K562 (cell line): Measurements from ENCODE around the gene MARK3. TPM values are rescaled to one million over a fixed set of nuclear protein-coding genes. Genes with fewer than 3 reads are reported as not detected.

Experiments used
- ATAC-seq: fragments of 200-7000 bp; cut with Tn5 transposase; 3 replicates; pipeline ENCODE4 v1.9.1; 2020; ENCODE audit warnings: moderate library complexity
- BruUV-seq: library from RNA; stranded (reverse); fragments of 400-500 nt; replicated peaks from 2 replicates; lab custom pipeline; 2021; lab: Mats Ljungman, UMichigan
- CTCF ChIA-PET: fragments of 300-600 bp; formaldehyde crosslinking; extraction: SDS; loops from one replicate; lab custom pipeline; 2021; ENCODE audit warnings: low intra/inter-chr PET ratio; lab: Yijun Ruan, JAX
- POLR2A ChIA-PET: fragments of 300-600, 350-650 bp; sonication (Branson Sonifier 250); formaldehyde crosslinking; extraction: SDS; loops from one replicate; lab custom pipeline; 2021; ENCODE audit warnings: antibody characterized with exemption, inconsistent platforms; lab: Yijun Ruan, JAX
- DNase-seq, 4 experiments: peaks; one replicate each; pipeline versions ENCODE4 v3.0.0 to v3.0.0-alpha.2; 2011 to 2018; ENCODE audit warnings: low spot score in 3 of 4, mixed read lengths in 3 of 4; ENCODE audit errors: extremely low read depth in 1 of 4
- FAIRE-seq: peaks from 2 replicates; lab custom pipeline; 2011; peaks lifted over from hg19 to GRCh38; lab: Jason Lieb, UNC
- H2AFZ ChIP-seq: 2 replicates; pipeline ENCODE4 v1.6.0; 2011; ENCODE audit warnings: low read depth, low read length, control low read depth, inconsistent platforms
- H3K27ac ChIP-seq: fragments of 200-600 bp; 3 replicates; pipeline ENCODE4 v1.8.0; 2011; ENCODE audit warnings: low read depth, mild to moderate bottlenecking, control low read depth, inconsistent platforms, low read length, moderate library complexity, mixed read lengths; ENCODE audit errors: extremely low read depth
- H3K27me3 ChIP-seq, 2 experiments: fragments of 300-600 bp in 1 of 2; 2 replicates in 1 of 2; 3 replicates in 1 of 2; pipeline versions ENCODE4 v1.6.0 to v1.8.0; 2011; ENCODE audit warnings: inconsistent platforms in 2 of 2, low read length in 2 of 2, mild to moderate bottlenecking in 1 of 2, mixed read lengths in 1 of 2, moderate library complexity in 1 of 2; ENCODE audit not compliant: control insufficient read depth in 2 of 2, insufficient read depth in 2 of 2
- H3K36me3 ChIP-seq: fragments of 300-600 bp; 3 replicates; pipeline ENCODE4 v1.8.0; 2011; ENCODE audit warnings: mild to moderate bottlenecking, low read length, inconsistent platforms; ENCODE audit not compliant: control insufficient read depth, insufficient read depth
- H3K4me1 ChIP-seq, 2 experiments: fragments of 200-600 bp in 1 of 2; replicated peaks in 1 of 2; 2 replicates in 1 of 2; 3 replicates in 1 of 2; pipeline versions ENCODE4 v1.5.1 to v1.8.0; 2011; ENCODE audit warnings: inconsistent platforms in 2 of 2, low read length in 2 of 2, mild to moderate bottlenecking in 1 of 2, mixed read lengths in 1 of 2, moderate library complexity in 1 of 2; ENCODE audit not compliant: control insufficient read depth in 2 of 2, insufficient read depth in 2 of 2
- H3K4me2 ChIP-seq: 2 replicates; pipeline ENCODE4 v1.6.1; 2011; ENCODE audit warnings: low read length, control low read depth, inconsistent platforms, mixed read lengths; ENCODE audit not compliant: insufficient read depth
- H3K4me3 ChIP-seq: fragments of 200-600 bp; sonication (generic), shearing (Covaris generic); 2 replicates; pipeline ENCODE4 v1.5.1; 2016; ENCODE audit warnings: control low read depth, inconsistent platforms
- H3K79me2 ChIP-seq: fragments of 200-600 bp; 3 replicates; pipeline ENCODE4 v1.8.0; 2011; ENCODE audit warnings: low read length, inconsistent platforms; ENCODE audit not compliant: control insufficient read depth, insufficient read depth
- H3K9ac ChIP-seq, 2 experiments: 2 replicates each; pipeline versions ENCODE4 v1.6.0 to v1.6.1; 2011; ENCODE audit warnings: low read depth in 2 of 2, low read length in 2 of 2, control low read depth in 1 of 2, inconsistent platforms in 1 of 2, mild to moderate bottlenecking in 1 of 2, mixed read lengths in 1 of 2; ENCODE audit not compliant: insufficient read depth in 1 of 2
- H3K9me1 ChIP-seq: one replicate; pipeline ENCODE4 v1.6.0; 2011; ENCODE audit warnings: inconsistent platforms, mild to moderate bottlenecking, low read length, moderate library complexity; ENCODE audit not compliant: control insufficient read depth, insufficient read depth
- H3K9me3 ChIP-seq: replicated peaks from 2 replicates; pipeline ENCODE4 v1.5.1; 2011; ENCODE audit warnings: low read depth, low read length, inconsistent platforms; ENCODE audit not compliant: control insufficient read depth, insufficient read depth
- H4K20me1 ChIP-seq: replicated peaks from 2 replicates; pipeline ENCODE4 v1.6.1; 2011; ENCODE audit warnings: low read length, inconsistent platforms, mixed read lengths; ENCODE audit not compliant: control insufficient read depth, insufficient read depth
- CREBBP ChIP-seq: IDR thresholded peaks from one replicate; pipeline ENCODE4 v1.6.1; 2012; ENCODE audit warnings: low read depth, mild to moderate bottlenecking, control low read depth, inconsistent platforms, low read length
- EHMT2 ChIP-seq: fragments of 450-650 bp; IDR thresholded peaks from 2 replicates; pipeline ENCODE4 v1.6.1; 2018; ENCODE audit warnings: antibody characterized with exemption
- ETV5 ChIP-seq: sonication (generic); formaldehyde crosslinking; IDR thresholded peaks from 2 replicates; pipeline ENCODE4 v1.4.0; 2020; ENCODE audit warnings: low read depth, mild to moderate bottlenecking, missing genetic modification reagents
- MEF2A ChIP-seq: IDR thresholded peaks from 2 replicates; pipeline ENCODE4 v1.6.1; 2011; ENCODE audit warnings: low read depth, mild to moderate bottlenecking, low read length, moderate library complexity; ENCODE audit not compliant: control insufficient read depth
- MEF2D ChIP-seq: conservative IDR thresholded peaks from 2 replicates; pipeline ENCODE4 v1.6.1; 2016; ENCODE audit warnings: low read depth, missing genetic modification characterization, missing compliant biosample characterization
- NONO ChIP-seq, 2 experiments: fragments of 200-400 bp in 1 of 2; fragments of 450-650 bp in 1 of 2; formaldehyde crosslinking in 1 of 2; IDR thresholded peaks; 2 replicates each; pipeline ENCODE4 v1.6.1; 2017; ENCODE audit warnings: low read depth in 2 of 2, mild to moderate bottlenecking in 2 of 2, moderate library complexity in 2 of 2, low read length in 1 of 2
- RAD21 ChIP-seq, 2 experiments: fragments of 250-450 bp in 1 of 2; fragments of 450-650 bp in 1 of 2; sonication (Bioruptor Pico) in 1 of 2; formaldehyde crosslinking in 1 of 2; IDR thresholded peaks in 1 of 2; conservative IDR thresholded peaks in 1 of 2; 2 replicates each; pipeline versions ENCODE4 v1.4.0 to v1.8.0; 2020 to 2022; ENCODE audit warnings: mild to moderate bottlenecking in 2 of 2, moderate library complexity in 1 of 2
- RBFOX2 ChIP-seq: fragments of 200-400 bp; formaldehyde crosslinking; IDR thresholded peaks from 2 replicates; pipeline ENCODE4 v1.6.1; 2017; ENCODE audit warnings: low read depth, mild to moderate bottlenecking, low read length, moderate library complexity
- TBP ChIP-seq: optimal IDR thresholded peaks from 2 replicates; pipeline ENCODE3; 2011; ENCODE audit warnings: low read depth, low read length, improper control_type of control experiment
- YY1 ChIP-seq, 3 experiments: IDR thresholded peaks; 2 replicates each; pipeline ENCODE4 v1.6.1; 2011; ENCODE audit warnings: low read length in 2 of 3, mild to moderate bottlenecking in 2 of 3, moderate library complexity in 2 of 3, borderline replicate concordance in 1 of 3, control low read depth in 1 of 3, low read depth in 1 of 3; ENCODE audit not compliant: insufficient read depth in 3 of 3, insufficient replicate concordance in 2 of 3, control insufficient read depth in 1 of 3, insufficient read length in 1 of 3; ENCODE audit errors: extremely low read depth in 1 of 3
- ZC3H8 ChIP-seq: fragments of 450-650 bp; IDR thresholded peaks from 2 replicates; pipeline ENCODE4 v1.6.1; 2017
- ZNF311 ChIP-seq: fragments of 250-450 bp; sonication (Bioruptor Pico); IDR thresholded peaks from 2 replicates; pipeline ENCODE4 v1.4.0; 2020; ENCODE audit warnings: mild to moderate bottlenecking, moderate library complexity
- ZSCAN32 ChIP-seq: fragments of 450-650 bp; formaldehyde crosslinking; IDR thresholded peaks from 2 replicates; pipeline ENCODE4 v1.4.0; 2020; ENCODE audit warnings: mild to moderate bottlenecking, moderate library complexity
- WGBS: fragments of 100-300 bp; shearing (Covaris generic); methylation state at CpG from one replicate; pipeline ENCODE4 v1.1.6; 2016; ENCODE audit warnings: low coverage, mixed read lengths; ENCODE audit not compliant: insufficient coverage; ENCODE audit errors: missing lambda C conversion rate; 5-methylcytosine and 5-hydroxymethylcytosine counted together
- in situ Hi-C: fragments of 300-500 bp; cut with MboI; formaldehyde crosslinking; loops from 4 replicates; pipeline ENCODE4 v1.15.0; 2018; ENCODE audit warnings: inconsistent platforms, mixed read lengths
- intact Hi-C: fragments of 100-400 bp; cut with micrococcal nuclease; formaldehyde crosslinking; loops from 2 replicates; pipeline ENCODE4 v1.14.2; 2022
- polyA plus RNA-seq, 8 experiments: library from polyadenylated mRNA; depleted of rRNA in 4 of 8; stranded (reverse) in 5 of 8; unstranded in 3 of 8; fragments of >200 nt; fragmentation: Nextera tagmentation in 2 of 8; fragmentation: Illumina TruSeq in 1 of 8; extraction: Ambion mirVana in 2 of 8; extraction: Trizol in 1 of 8; gene quantifications; 2 replicates each; pipeline versions ENCODE4 v1.2.1 to v1.2.3, GENCODE V29; 2011 to 2014; ENCODE audit warnings: inconsistent platforms in 1 of 8, missing spikeins in 1 of 8
- total RNA-seq, 7 experiments: library from RNA; depleted of rRNA in 6 of 7; stranded (reverse); fragments of >200 nt in 6 of 7; fragmentation: Illumina TruSeq in 2 of 7; extraction: Trizol in 2 of 7; gene quantifications; 2 replicates each; pipeline versions ENCODE4 v1.2.1 to v1.2.3, GENCODE V29; 2011 to 2021; ENCODE audit warnings: low replicate concordance in 1 of 7
- TF ChIP-seq, protein P1 (sequence below): fragments of 450-650 bp; formaldehyde crosslinking; IDR thresholded peaks from 2 replicates; pipeline ENCODE4 v1.4.0; 2020; ENCODE audit warnings: mild to moderate bottlenecking, moderate library complexity
- TF ChIP-seq, protein P2 (sequence below): sonication (generic); formaldehyde crosslinking; IDR thresholded peaks from 2 replicates; pipeline ENCODE4 v1.8.1; 2023; ENCODE audit warnings: mild to moderate bottlenecking, missing genetic modification reagents
- TF ChIP-seq, protein P3 (sequence below): IDR thresholded peaks from 3 replicates; pipeline ENCODE4 v1.6.1; 2011; ENCODE audit warnings: borderline replicate concordance, mild to moderate bottlenecking; ENCODE audit not compliant: insufficient read length, insufficient read depth

Gene MARK3
- total and polyA plus RNA-seq, 9 of the 15 experiments (the other 6 are each of a cell fraction or from before 2014, with no cell fraction given) = 10.1 to 68.7 (median 56.3) TPM

DNA sequence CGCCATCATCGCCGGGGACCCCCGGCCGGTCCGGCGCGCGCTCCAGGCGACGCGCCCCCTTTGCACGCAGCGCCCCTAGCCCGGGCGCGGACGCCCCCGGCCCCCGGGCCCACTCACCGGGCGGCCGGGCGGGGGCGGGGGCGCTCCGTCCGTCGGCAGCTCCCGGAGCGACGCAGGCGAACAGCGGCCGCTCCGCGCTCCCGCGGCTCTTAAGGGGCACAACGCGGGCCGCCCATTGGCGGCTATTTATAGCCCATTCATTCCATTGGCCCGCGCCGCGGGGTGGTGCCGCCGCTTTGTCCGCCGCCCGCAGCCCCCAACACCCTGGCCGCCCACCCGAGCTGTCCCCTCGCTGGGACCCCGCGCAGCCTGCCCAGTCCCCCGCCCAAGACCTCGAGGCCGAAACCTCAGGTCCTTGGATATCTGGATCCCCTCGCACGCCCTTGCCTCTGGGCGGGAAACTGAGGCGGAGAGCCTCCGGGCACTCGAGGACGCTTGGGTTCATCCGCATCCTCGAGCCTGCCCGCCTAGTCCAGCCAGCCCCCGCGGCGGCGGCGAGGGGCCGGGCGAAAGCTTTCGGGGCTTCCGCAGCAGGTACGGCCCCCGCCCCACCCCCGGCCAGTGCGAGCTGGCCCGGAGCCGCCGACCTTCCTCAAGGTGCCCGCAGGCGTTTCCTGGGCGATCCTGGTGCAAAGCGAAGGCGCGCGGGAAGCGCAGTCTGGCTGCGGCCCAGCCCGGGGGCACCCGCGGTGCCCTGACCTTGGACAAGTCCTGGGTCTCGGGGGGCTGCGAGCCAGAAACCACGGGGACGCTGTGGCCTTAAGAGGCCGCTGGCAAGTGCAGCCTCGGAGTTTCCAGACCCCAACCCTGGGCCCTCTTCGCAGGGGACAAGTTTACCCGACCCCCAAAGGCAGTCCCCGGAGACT is 137.7 kb downstream of the MARK3 start, which contains the start of gene CKB:
TSS of gene CKB (minus strand) at position 182 of the 926 bp plus-strand sequence. CDS start 337 bp downstream, outside the sequence.
- intact Hi-C loops = loop anchor here (10.0 kb wide), 1 partner anchor 128 kb away; no protein-coding TSS in a partner anchor
- TF ChIP-seq, protein P1, sequence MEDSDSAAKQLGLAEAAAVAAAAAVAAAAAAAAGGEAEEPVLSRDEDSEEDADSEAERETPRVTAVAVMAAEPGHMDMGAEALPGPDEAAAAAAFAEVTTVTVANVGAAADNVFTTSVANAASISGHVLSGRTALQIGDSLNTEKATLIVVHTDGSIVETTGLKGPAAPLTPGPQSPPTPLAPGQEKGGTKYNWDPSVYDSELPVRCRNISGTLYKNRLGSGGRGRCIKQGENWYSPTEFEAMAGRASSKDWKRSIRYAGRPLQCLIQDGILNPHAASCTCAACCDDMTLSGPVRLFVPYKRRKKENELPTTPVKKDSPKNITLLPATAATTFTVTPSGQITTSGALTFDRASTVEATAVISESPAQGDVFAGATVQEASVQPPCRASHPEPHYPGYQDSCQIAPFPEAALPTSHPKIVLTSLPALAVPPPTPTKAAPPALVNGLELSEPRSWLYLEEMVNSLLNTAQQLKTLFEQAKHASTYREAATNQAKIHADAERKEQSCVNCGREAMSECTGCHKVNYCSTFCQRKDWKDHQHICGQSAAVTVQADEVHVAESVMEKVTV (CRISPR knock-in tag) = no peak
- peak; percentile 86 for TF ChIP-seq RBFOX2
- TF ChIP-seq, protein P2, sequence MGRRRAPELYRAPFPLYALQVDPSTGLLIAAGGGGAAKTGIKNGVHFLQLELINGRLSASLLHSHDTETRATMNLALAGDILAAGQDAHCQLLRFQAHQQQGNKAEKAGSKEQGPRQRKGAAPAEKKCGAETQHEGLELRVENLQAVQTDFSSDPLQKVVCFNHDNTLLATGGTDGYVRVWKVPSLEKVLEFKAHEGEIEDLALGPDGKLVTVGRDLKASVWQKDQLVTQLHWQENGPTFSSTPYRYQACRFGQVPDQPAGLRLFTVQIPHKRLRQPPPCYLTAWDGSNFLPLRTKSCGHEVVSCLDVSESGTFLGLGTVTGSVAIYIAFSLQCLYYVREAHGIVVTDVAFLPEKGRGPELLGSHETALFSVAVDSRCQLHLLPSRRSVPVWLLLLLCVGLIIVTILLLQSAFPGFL (CRISPR knock-in tag) = no peak
- TF ChIP-seq RAD21 (CRISPR knock-in tag; conservative IDR thresholded peaks at IDR 0.05 in 1 of 2, IDR thresholded peaks at IDR 0.05 in 1 of 2) = no peak
- no peak for TF ChIP-seq ZSCAN32 (CRISPR knock-in tag)
- no peak for TF ChIP-seq CREBBP
- TF ChIP-seq, protein P3, sequence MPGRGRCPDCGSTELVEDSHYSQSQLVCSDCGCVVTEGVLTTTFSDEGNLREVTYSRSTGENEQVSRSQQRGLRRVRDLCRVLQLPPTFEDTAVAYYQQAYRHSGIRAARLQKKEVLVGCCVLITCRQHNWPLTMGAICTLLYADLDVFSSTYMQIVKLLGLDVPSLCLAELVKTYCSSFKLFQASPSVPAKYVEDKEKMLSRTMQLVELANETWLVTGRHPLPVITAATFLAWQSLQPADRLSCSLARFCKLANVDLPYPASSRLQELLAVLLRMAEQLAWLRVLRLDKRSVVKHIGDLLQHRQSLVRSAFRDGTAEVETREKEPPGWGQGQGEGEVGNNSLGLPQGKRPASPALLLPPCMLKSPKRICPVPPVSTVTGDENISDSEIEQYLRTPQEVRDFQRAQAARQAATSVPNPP = no peak
- no peak for TF ChIP-seq ZNF311
- TF ChIP-seq TBP = peak; percentile 97
- TF ChIP-seq NONO (IDR thresholded peaks at IDR 0.05; ENCODE audit: low read depth in 2 of 2, low read length in 1 of 2) = peak in 1 of 2 experiments; percentile 91; a peak in 3 of 4 replicates
- TF ChIP-seq MEF2D = peak; percentile 60
- TF ChIP-seq YY1 (IDR thresholded peaks at IDR 0.05; ENCODE audit: borderline replicate concordance in 1 of 3, control insufficient read depth in 1 of 3, extremely low read depth in 1 of 3, insufficient read depth in 3 of 3, insufficient read length in 1 of 3, insufficient replicate concordance in 2 of 3, low read depth in 1 of 3, low read length in 2 of 3) = peak in 2 of 3 experiments; percentile 35 to 59
- TF ChIP-seq EHMT2 = no peak
- no peak for TF ChIP-seq ETV5 (CRISPR knock-in tag)
- peak; percentile 88 for TF ChIP-seq MEF2A
- no peak for TF ChIP-seq ZC3H8

More for the DNA sequence above, 137.7 kb downstream of the MARK3 start, which contains the start of gene CKB:
- DNase-seq (peak; percentile 73 to 85 (median 78)), FAIRE-seq (no peak), ATAC-seq (peak; percentile 26)
- H3K27ac ChIP-seq = peak within 1 kb of the TSS; percentile 83
- H3K9ac ChIP-seq = peak within 1 kb of the TSS; percentile 73 to 93
- POLR2A ChIA-PET = interaction anchor here (0.6 to 2.5 kb wide), 6 partner anchors 11 to 1107 kb away, joined by 3 to 12 read pairs (median 4); no protein-coding TSS in a partner anchor
- H2AFZ ChIP-seq = peak within 1 kb of the TSS; percentile 59
- BruUV-seq = no TSS peak
- H4K20me1 ChIP-seq = peaks cover 13% of the 10 kb centered on the region; the same call in 1 of the 2 replicates
- H3K4me3 ChIP-seq = peak within 1 kb of the TSS; percentile 60
- H3K27me3 ChIP-seq = no peaks in the 10 kb centered on the region
- H3K36me3 ChIP-seq = peaks cover 23% of the 10 kb centered on the region; the same call in 1 of the 3 replicates
- H3K9me1 ChIP-seq = no peaks in the 10 kb centered on the region
- 37% methylated on average over 39 of the region's 107 CpGs for WGBS
- CTCF ChIA-PET = no interaction called here
- H3K4me2 ChIP-seq = peak within 1 kb of the TSS; percentile 78
- peaks cover 44 to 90% of the 10 kb centered on the region in 2 experiments for H3K4me1 ChIP-seq
- H3K9me3 ChIP-seq = no peaks in the 10 kb centered on the region
- in situ Hi-C loops = no loop called here
- peaks cover 23% of the 10 kb centered on the region for H3K79me2 ChIP-seq
